Measurements from ENCODE around the gene NUDT8. TPM values are rescaled to one million over a fixed set of nuclear protein-coding genes. Genes with fewer than 3 reads are reported as not detected.
A peak's percentile ranks its signal among the peaks of the same experiment; 100 is the strongest.

The NUDT8 gene
- total and polyA plus RNA-seq, 9 of the 15 experiments (the other 6 are each of a cell fraction or from before 2014, with no cell fraction given), result 0.23 to 27.8 (median 5.0) TPM

DNA sequence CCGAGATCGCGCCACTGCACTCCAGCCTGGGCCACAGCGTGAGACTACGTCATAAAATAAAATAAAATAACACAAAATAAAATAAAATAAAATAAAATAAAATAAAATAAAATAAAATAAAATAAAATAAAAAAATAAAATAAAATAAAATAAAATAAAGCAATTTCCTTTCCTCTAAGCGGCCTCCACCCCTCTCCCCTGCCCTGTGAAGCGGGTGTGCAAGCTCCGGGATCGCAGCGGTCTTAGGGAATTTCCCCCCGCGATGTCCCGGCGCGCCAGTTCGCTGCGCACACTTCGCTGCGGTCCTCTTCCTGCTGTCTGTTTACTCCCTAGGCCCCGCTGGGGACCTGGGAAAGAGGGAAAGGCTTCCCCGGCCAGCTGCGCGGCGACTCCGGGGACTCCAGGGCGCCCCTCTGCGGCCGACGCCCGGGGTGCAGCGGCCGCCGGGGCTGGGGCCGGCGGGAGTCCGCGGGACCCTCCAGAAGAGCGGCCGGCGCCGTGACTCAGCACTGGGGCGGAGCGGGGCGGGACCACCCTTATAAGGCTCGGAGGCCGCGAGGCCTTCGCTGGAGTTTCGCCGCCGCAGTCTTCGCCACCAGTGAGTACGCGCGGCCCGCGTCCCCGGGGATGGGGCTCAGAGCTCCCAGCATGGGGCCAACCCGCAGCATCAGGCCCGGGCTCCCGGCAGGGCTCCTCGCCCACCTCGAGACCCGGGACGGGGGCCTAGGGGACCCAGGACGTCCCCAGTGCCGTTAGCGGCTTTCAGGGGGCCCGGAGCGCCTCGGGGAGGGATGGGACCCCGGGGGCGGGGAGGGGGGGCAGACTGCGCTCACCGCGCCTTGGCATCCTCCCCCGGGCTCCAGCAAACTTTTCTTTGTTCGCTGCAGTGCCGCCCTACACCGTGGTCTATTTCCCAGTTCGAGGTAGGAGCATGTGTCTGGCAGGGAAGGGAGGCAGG, 46.2 kb downstream of the NUDT8 start, which contains the start of gene GSTP1 (continued):
- TF ChIP-seq, protein P1, sequence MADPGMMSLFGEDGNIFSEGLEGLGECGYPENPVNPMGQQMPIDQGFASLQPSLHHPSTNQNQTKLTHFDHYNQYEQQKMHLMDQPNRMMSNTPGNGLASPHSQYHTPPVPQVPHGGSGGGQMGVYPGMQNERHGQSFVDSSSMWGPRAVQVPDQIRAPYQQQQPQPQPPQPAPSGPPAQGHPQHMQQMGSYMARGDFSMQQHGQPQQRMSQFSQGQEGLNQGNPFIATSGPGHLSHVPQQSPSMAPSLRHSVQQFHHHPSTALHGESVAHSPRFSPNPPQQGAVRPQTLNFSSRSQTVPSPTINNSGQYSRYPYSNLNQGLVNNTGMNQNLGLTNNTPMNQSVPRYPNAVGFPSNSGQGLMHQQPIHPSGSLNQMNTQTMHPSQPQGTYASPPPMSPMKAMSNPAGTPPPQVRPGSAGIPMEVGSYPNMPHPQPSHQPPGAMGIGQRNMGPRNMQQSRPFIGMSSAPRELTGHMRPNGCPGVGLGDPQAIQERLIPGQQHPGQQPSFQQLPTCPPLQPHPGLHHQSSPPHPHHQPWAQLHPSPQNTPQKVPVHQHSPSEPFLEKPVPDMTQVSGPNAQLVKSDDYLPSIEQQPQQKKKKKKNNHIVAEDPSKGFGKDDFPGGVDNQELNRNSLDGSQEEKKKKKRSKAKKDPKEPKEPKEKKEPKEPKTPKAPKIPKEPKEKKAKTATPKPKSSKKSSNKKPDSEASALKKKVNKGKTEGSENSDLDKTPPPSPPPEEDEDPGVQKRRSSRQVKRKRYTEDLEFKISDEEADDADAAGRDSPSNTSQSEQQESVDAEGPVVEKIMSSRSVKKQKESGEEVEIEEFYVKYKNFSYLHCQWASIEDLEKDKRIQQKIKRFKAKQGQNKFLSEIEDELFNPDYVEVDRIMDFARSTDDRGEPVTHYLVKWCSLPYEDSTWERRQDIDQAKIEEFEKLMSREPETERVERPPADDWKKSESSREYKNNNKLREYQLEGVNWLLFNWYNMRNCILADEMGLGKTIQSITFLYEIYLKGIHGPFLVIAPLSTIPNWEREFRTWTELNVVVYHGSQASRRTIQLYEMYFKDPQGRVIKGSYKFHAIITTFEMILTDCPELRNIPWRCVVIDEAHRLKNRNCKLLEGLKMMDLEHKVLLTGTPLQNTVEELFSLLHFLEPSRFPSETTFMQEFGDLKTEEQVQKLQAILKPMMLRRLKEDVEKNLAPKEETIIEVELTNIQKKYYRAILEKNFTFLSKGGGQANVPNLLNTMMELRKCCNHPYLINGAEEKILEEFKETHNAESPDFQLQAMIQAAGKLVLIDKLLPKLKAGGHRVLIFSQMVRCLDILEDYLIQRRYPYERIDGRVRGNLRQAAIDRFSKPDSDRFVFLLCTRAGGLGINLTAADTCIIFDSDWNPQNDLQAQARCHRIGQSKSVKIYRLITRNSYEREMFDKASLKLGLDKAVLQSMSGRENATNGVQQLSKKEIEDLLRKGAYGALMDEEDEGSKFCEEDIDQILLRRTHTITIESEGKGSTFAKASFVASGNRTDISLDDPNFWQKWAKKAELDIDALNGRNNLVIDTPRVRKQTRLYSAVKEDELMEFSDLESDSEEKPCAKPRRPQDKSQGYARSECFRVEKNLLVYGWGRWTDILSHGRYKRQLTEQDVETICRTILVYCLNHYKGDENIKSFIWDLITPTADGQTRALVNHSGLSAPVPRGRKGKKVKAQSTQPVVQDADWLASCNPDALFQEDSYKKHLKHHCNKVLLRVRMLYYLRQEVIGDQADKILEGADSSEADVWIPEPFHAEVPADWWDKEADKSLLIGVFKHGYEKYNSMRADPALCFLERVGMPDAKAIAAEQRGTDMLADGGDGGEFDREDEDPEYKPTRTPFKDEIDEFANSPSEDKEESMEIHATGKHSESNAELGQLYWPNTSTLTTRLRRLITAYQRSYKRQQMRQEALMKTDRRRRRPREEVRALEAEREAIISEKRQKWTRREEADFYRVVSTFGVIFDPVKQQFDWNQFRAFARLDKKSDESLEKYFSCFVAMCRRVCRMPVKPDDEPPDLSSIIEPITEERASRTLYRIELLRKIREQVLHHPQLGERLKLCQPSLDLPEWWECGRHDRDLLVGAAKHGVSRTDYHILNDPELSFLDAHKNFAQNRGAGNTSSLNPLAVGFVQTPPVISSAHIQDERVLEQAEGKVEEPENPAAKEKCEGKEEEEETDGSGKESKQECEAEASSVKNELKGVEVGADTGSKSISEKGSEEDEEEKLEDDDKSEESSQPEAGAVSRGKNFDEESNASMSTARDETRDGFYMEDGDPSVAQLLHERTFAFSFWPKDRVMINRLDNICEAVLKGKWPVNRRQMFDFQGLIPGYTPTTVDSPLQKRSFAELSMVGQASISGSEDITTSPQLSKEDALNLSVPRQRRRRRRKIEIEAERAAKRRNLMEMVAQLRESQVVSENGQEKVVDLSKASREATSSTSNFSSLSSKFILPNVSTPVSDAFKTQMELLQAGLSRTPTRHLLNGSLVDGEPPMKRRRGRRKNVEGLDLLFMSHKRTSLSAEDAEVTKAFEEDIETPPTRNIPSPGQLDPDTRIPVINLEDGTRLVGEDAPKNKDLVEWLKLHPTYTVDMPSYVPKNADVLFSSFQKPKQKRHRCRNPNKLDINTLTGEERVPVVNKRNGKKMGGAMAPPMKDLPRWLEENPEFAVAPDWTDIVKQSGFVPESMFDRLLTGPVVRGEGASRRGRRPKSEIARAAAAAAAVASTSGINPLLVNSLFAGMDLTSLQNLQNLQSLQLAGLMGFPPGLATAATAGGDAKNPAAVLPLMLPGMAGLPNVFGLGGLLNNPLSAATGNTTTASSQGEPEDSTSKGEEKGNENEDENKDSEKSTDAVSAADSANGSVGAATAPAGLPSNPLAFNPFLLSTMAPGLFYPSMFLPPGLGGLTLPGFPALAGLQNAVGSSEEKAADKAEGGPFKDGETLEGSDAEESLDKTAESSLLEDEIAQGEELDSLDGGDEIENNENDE (IDR thresholded peaks at IDR 0.05; ENCODE audit: low read depth, low read length), result no peak
- peak; percentile 45 to 54; a peak in 1 of 4 replicates for TF ChIP-seq FOXK2 (conservative IDR thresholded peaks at IDR 0.05 in 1 of 2, IDR thresholded peaks at IDR 0.05 in 1 of 2; ENCODE audit: low read depth in 2 of 2)
- no peak for TF ChIP-seq ZNF165 (CRISPR knock-in tag; IDR thresholded peaks at IDR 0.05; ENCODE audit: borderline replicate concordance)
- TF ChIP-seq, protein P2, sequence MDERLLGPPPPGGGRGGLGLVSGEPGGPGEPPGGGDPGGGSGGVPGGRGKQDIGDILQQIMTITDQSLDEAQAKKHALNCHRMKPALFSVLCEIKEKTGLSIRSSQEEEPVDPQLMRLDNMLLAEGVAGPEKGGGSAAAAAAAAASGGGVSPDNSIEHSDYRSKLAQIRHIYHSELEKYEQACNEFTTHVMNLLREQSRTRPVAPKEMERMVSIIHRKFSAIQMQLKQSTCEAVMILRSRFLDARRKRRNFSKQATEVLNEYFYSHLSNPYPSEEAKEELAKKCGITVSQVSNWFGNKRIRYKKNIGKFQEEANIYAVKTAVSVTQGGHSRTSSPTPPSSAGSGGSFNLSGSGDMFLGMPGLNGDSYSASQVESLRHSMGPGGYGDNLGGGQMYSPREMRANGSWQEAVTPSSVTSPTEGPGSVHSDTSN (CRISPR knock-in tag; IDR thresholded peaks at IDR 0.05; ENCODE audit: low read depth), result no peak
- TF ChIP-seq, protein P2 (tag; conservative IDR thresholded peaks at IDR 0.05; ENCODE audit: low read depth), result no peak
- TF ChIP-seq ZNF384 (IDR thresholded peaks at IDR 0.05; ENCODE audit: low read depth, low read length), result peak; percentile 11; the same call in 1 of the 2 replicates
- no peak for TF ChIP-seq ZNF76 (CRISPR knock-in tag; IDR thresholded peaks at IDR 0.05; ENCODE audit: borderline replicate concordance)
- TF ChIP-seq, protein P3, sequence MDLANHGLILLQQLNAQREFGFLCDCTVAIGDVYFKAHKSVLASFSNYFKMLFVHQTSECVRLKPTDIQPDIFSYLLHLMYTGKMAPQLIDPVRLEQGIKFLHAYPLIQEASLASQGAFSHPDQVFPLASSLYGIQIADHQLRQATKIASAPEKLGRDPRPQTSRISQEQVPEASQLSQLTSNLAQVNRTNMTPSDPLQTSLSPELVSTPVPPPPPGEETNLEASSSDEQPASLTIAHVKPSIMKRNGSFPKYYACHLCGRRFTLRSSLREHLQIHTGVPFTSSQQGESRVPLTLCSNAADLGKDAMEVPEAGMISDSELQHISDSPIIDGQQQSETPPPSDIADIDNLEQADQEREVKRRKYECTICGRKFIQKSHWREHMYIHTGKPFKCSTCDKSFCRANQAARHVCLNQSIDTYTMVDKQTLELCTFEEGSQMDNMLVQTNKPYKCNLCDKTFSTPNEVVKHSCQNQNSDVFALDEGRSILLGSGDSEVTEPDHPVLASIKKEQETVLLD (IDR thresholded peaks at IDR 0.05), result no peak
- no peak for TF ChIP-seq FOXA1 (IDR thresholded peaks at IDR 0.05; ENCODE audit: borderline replicate concordance)

All from K562 (cell line).